GM12878 (cell line): ENCODE results near the gene ACAT2.

ENCODE experiments used
- MAX ChIP-seq: IDR thresholded peaks from 2 replicates; pipeline ENCODE4 v1.6.1; 2012; ENCODE audit warnings: low read depth, low read length, improper control_type of control experiment
- REST ChIP-seq: IDR thresholded peaks from 2 replicates; pipeline ENCODE4 v1.6.1; 2012; ENCODE audit warnings: mild to moderate bottlenecking, low read depth, low read length
- TCF12 ChIP-seq: IDR thresholded peaks from 2 replicates; pipeline ENCODE4 v1.6.1; 2011; ENCODE audit warnings: low read depth, mild to moderate bottlenecking, low read length

DNA sequence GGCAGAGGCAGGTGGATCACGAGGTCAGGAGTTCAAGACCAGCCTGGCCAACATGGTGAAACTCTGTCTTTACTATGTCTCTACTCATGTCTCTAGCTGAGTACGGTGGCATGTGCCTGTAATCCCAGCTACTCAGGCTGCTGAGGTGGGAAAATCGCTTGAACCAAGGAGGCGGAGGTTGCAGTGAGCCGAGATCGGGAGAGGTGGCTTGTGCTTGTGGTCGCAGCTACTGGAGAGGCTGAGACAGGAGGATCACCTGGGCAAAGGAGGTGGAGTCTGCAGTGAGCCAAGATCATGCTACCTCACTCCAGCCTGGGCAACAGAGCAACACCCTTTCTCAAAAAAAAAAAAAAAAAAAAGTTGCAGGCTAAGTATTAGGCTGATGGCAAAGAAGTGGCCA lies 42.6 kb upstream of the ACAT2 start:
- TF ChIP-seq TCF12 (no peak), MAX (no peak), REST (no peak)
